ENCODE data around the gene PPP1R18. TPM values are rescaled to one million over a fixed set of nuclear protein-coding genes. Genes with fewer than 3 reads are reported as not detected.
"Not testable (repeated sequence)": the region's sequence is repeated elsewhere in the genome, so short reads cannot be mapped to it uniquely, and the experiment has no call there.

The PPP1R18 gene
- total RNA-seq, 2 experiments from 2014 or later = 112 to 115 TPM

- peak overlapping the region; percentile 98 for H3K4me3 Mint-ChIP-seq
- H3K27ac Mint-ChIP-seq = peak overlapping the region; percentile 85
- intact Hi-C loops (cut with micrococcal nuclease) = loop anchor here (5.0 kb wide), 1 partner anchor 512 kb away; the partner anchor contains the start of gene TRIM26
- DNase-seq; H3K27me3 Mint-ChIP-seq (ENCODE audit: low read depth); H3K9me3 Mint-ChIP-seq: not testable (repeated sequence)
- CTCF ChIA-PET = interaction anchor here (0.9 to 19.6 kb wide), 5 partner anchors 7 to 241 kb away, joined by 3 to 346 read pairs (median 17); partner anchors contain the start of gene DHX16
- peaks cover 62% of the 10 kb centered on the region for H3K36me3 Mint-ChIP-seq (ENCODE audit: low read depth)
- H3K4me1 Mint-ChIP-seq (ENCODE audit: low read depth) = peaks cover 41% of the 10 kb centered on the region
These were observed 37.6 kb upstream of the PPP1R18 start for GRCh38 chr6:30723843-30724741.

- H3K27ac Mint-ChIP-seq = peak overlapping the region; percentile 85
- not testable (repeated sequence) for H3K9me3 Mint-ChIP-seq; DNase-seq; H3K27me3 Mint-ChIP-seq (ENCODE audit: low read depth)
- CTCF ChIA-PET = interaction anchor here (0.6 to 19.6 kb wide), 8 partner anchors 8 to 364 kb away, joined by 3 to 346 read pairs (median 9); partner anchors contain the start of gene DHX16
- peak overlapping the region; percentile 98 for H3K4me3 Mint-ChIP-seq
- intact Hi-C loops (cut with micrococcal nuclease) = loop anchor here (5.0 kb wide), 1 partner anchor 511 kb away; the partner anchor contains the start of gene TRIM26
- H3K36me3 Mint-ChIP-seq (ENCODE audit: low read depth) = peaks cover 62% of the 10 kb centered on the region
- peaks cover 48% of the 10 kb centered on the region for H3K4me1 Mint-ChIP-seq (ENCODE audit: low read depth)
These were observed 36.9 kb upstream of the PPP1R18 start for GRCh38 chr6:30723159-30723842.

DNA sequence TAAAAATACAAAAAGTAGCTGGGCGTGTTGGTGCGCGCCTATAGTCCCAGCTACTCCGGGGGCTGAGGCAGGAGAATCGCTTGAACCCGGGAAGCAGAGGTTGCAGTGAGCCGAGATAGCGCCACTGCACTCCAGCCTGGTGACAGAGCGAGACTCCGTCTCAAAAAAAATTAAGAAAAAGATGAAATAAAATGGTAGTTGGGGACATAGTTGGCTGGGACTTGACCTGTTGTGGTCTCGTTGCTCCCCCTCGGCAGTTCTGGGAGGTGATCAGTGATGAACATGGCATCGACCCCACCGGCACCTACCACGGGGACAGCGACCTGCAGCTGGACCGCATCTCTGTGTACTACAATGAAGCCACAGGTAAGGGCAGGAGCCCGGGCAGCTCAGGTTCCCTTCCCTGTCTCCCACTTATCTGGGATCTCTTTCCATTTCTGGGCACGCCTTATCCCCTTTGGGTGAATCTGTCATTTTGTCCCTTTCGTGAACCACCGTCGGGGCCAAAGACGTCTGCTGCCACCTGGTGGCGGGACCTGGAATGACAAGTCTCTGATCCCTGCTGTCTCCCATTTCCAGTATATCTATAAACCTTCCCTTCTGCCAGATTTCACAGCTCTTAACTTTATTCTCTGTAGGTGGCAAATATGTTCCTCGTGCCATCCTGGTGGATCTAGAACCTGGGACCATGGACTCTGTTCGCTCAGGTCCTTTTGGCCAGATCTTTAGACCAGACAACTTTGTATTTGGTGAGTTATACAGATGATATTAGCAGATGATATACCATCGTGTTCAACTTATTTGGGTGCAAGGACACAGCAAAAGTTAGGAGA is 36.1 kb upstream of the PPP1R18 start:
- peak; percentile 89 for DNase-seq
- peak overlapping the region; percentile 97 for H3K27ac Mint-ChIP-seq
- H3K4me1 Mint-ChIP-seq (ENCODE audit: low read depth) = peaks cover 46% of the 10 kb centered on the region
- peak overlapping the region; percentile 98 for H3K4me3 Mint-ChIP-seq
- intact Hi-C loops (cut with micrococcal nuclease) = loop anchor here (5.0 kb wide), 1 partner anchor 510 kb away; the partner anchor contains the start of gene TRIM26
- no peaks in the 10 kb centered on the region for H3K9me3 Mint-ChIP-seq
- H3K36me3 Mint-ChIP-seq (ENCODE audit: low read depth) = peaks cover 59% of the 10 kb centered on the region
- H3K27me3 Mint-ChIP-seq (ENCODE audit: low read depth) = no peaks in the 10 kb centered on the region
- CTCF ChIA-PET = interaction anchor here (0.6 to 19.6 kb wide), 17 partner anchors 8 to 365 kb away, joined by 3 to 346 read pairs (median 6); partner anchors contain the start of genes ABCF1, DHX16 and NRM

GRCh38 chr6:30722025-30722279 is 35.5 kb upstream of the PPP1R18 start:
- CTCF ChIA-PET = interaction anchor here (0.7 to 19.6 kb wide), 17 partner anchors 9 to 365 kb away, joined by 3 to 346 read pairs (median 6); partner anchors contain the start of genes ABCF1, DHX16 and NRM
- not testable (repeated sequence) for H3K9me3 Mint-ChIP-seq; H3K27me3 Mint-ChIP-seq (ENCODE audit: low read depth); DNase-seq
- peaks cover 46% of the 10 kb centered on the region for H3K4me1 Mint-ChIP-seq (ENCODE audit: low read depth)
- H3K36me3 Mint-ChIP-seq (ENCODE audit: low read depth) = peaks cover 60% of the 10 kb centered on the region
- peak overlapping the region; percentile 97 for H3K27ac Mint-ChIP-seq
- intact Hi-C loops (cut with micrococcal nuclease) = loop anchor here (5.0 kb wide), 1 partner anchor 510 kb away; the partner anchor contains the start of gene TRIM26
- H3K4me3 Mint-ChIP-seq = peak overlapping the region; percentile 98

GRCh38 chr6:30721198-30722024 is 35.0 kb upstream of the PPP1R18 start:
- H3K27ac Mint-ChIP-seq = peak overlapping the region; percentile 97
- H3K27me3 Mint-ChIP-seq (ENCODE audit: low read depth) = no peaks in the 10 kb centered on the region
- no peaks in the 10 kb centered on the region for H3K9me3 Mint-ChIP-seq
- peaks cover 49% of the 10 kb centered on the region for H3K4me1 Mint-ChIP-seq (ENCODE audit: low read depth)
- intact Hi-C loops (cut with micrococcal nuclease) = loop anchor here (1.0 to 5.0 kb wide), 6 partner anchors 13 to 509 kb away; partner anchors contain the start of genes ABCF1, C6orf136, GNL1 and TRIM26
- H3K36me3 Mint-ChIP-seq (ENCODE audit: low read depth) = peaks cover 65% of the 10 kb centered on the region
- peak overlapping the region; percentile 98 for H3K4me3 Mint-ChIP-seq
- CTCF ChIA-PET = interaction anchor here (0.6 to 19.6 kb wide), 14 partner anchors 9 to 366 kb away, joined by 3 to 346 read pairs (median 6); partner anchors contain the start of genes ABCF1 and DHX16
- DNase-seq = peak; percentile 92

GRCh38 chr6:30720738-30721197 is 34.3 kb upstream of the PPP1R18 start:
- Mint-ChIP-seq H3K9me3 (no peaks in the 10 kb centered on the region), H3K27me3 (ENCODE audit: low read depth) (no peaks in the 10 kb centered on the region), H3K36me3 (ENCODE audit: low read depth) (peaks cover 67% of the 10 kb centered on the region), H3K27ac (peak overlapping the region; percentile 97), H3K4me3 (peak overlapping the region; percentile 98), H3K4me1 (ENCODE audit: low read depth) (peaks cover 55% of the 10 kb centered on the region)
- intact Hi-C loops (cut with micrococcal nuclease) = loop anchor here (1.0 to 5.0 kb wide), 6 partner anchors 14 to 508 kb away; partner anchors contain the start of genes ABCF1, C6orf136, GNL1 and TRIM26
- CTCF ChIA-PET = interaction anchor here (0.6 to 19.6 kb wide), 8 partner anchors 10 to 109 kb away, joined by 3 to 346 read pairs (median 9); partner anchors contain the start of genes DHX16 and MRPS18B
- peak; percentile 64 for DNase-seq

GRCh38 chr6:30719791-30720737 is 33.6 kb upstream of the PPP1R18 start, which contains the start of gene TUBB:
Gene TUBB (plus strand): TSS chr6:30720352. CDS start chr6:30720507, 155 bp downstream.
- Mint-ChIP-seq H3K4me3 (peak within 1 kb of the TSS; percentile 98), H3K27me3 (ENCODE audit: low read depth) (no peaks in the 10 kb centered on the region), H3K4me1 (ENCODE audit: low read depth) (peaks cover 57% of the 10 kb centered on the region), H3K27ac (peak within 1 kb of the TSS; percentile 97), H3K36me3 (ENCODE audit: low read depth) (peaks cover 67% of the 10 kb centered on the region), H3K9me3 (no peaks in the 10 kb centered on the region)
- CTCF ChIA-PET = interaction anchor here (1.2 to 19.6 kb wide), 3 partner anchors 22 to 102 kb away, joined by 4 to 346 read pairs (median 5); partner anchors contain the start of genes DHX16, FLOT1 and MRPS18B
- intact Hi-C loops (cut with micrococcal nuclease) = loop anchor here (2.0 to 5.0 kb wide), 4 partner anchors 15 to 508 kb away; partner anchors contain the start of genes ABCF1 and TRIM26
- peak; percentile 97 for DNase-seq

GRCh38 chr6:30719356-30719755 is 32.9 kb upstream of the PPP1R18 start:
- peak overlapping the region; percentile 97 for H3K27ac Mint-ChIP-seq
- no peaks in the 10 kb centered on the region for H3K9me3 Mint-ChIP-seq
- H3K27me3 Mint-ChIP-seq (ENCODE audit: low read depth) = no peaks in the 10 kb centered on the region
- intact Hi-C loops (cut with micrococcal nuclease) = loop anchor here (5.0 kb wide), 1 partner anchor 483 kb away; no protein-coding TSS in a partner anchor
- CTCF ChIA-PET = interaction anchor here (0.7 to 1.5 kb wide), 4 partner anchors 11 to 37 kb away, joined by 3 to 6 read pairs (median 4); partner anchors contain the start of gene FLOT1
- peaks cover 67% of the 10 kb centered on the region for H3K36me3 Mint-ChIP-seq (ENCODE audit: low read depth)
- H3K4me1 Mint-ChIP-seq (ENCODE audit: low read depth) = peaks cover 56% of the 10 kb centered on the region
- DNase-seq = no peak
- H3K4me3 Mint-ChIP-seq = peak overlapping the region; percentile 98

- Mint-ChIP-seq H3K4me1 (ENCODE audit: low read depth) (peaks cover 44% of the 10 kb centered on the region), H3K36me3 (ENCODE audit: low read depth) (peaks cover 64% of the 10 kb centered on the region), H3K27ac (peak overlapping the region; percentile 97), H3K4me3 (peak overlapping the region; percentile 98)
- CTCF ChIA-PET = interaction anchor here (1.2 to 2.9 kb wide), 4 partner anchors 12 to 39 kb away, joined by 4 to 13 read pairs (median 6); no protein-coding TSS in a partner anchor
- DNase-seq; H3K9me3 Mint-ChIP-seq; H3K27me3 Mint-ChIP-seq (ENCODE audit: low read depth): not testable (repeated sequence)
- intact Hi-C loops (cut with micrococcal nuclease) = loop anchor here (1.0 to 5.0 kb wide), 7 partner anchors 36 to 484 kb away; partner anchors contain the start of genes GNL1, GTF2H4, HLA-E and MRPS18B
These were observed 31.6 kb upstream of the PPP1R18 start for GRCh38 chr6:30717845-30718720.

Data from activated naive CD4-positive, alpha-beta T cell treated with anti-CD3 and anti-CD28 coated beads for 36 hours (primary cell).